Pancreas (tissue), 10 donors: ENCODE data around the gene ASAP2. TPM values are rescaled to one million over a fixed set of nuclear protein-coding genes. Genes with fewer than 3 reads are reported as not detected.

Experiments used
- ATAC-seq, 4 donors: fragments of 200-7000 bp; cut with Tn5 transposase; one replicate each; pipeline versions ENCODE4 v1.8.0 to v1.9.1; 2020; ENCODE audit warnings: mild to moderate bottlenecking in 4 of 4, moderate library complexity in 4 of 4
- DNase-seq, 6 donors: peaks; one replicate each; pipeline ENCODE4 v3.0.0-alpha.2; 2020
- FAIRE-seq: peaks from 2 replicates; lab custom pipeline; 2012; peaks lifted over from hg19 to GRCh38; lab: Jason Lieb, UNC
- H3K27ac ChIP-seq, 4 donors: fragments of 200-600 bp; sonication (generic); 1 replicate in 3 of 4; 2 replicates in 1 of 4; pipeline versions ENCODE4 v1.5.0 to v1.8.0; 2020
- H3K27me3 ChIP-seq, 4 donors: fragments of 200-600 bp; one replicate each; pipeline ENCODE4 v1.8.0; 2021
- H3K36me3 ChIP-seq, 3 donors: fragments of 200-600 bp; sonication (generic) in 1 of 3; one replicate each; pipeline versions ENCODE4 v1.5.0 to v1.8.0; 2020 to 2021
- H3K4me1 ChIP-seq, 3 donors: fragments of 200-600 bp; one replicate each; pipeline ENCODE4 v1.8.0; 2021
- H3K4me3 ChIP-seq, 4 donors: fragments of 200-600 bp; sonication (generic) in 2 of 4; one replicate each; pipeline versions ENCODE4 v1.5.0 to v1.8.0; 2020 to 2021
- H3K9me3 ChIP-seq, 4 donors: fragments of 200-600 bp; one replicate each; pipeline ENCODE4 v1.8.0; 2021
- CTCF ChIP-seq, 4 donors: fragments of 200-600 bp; sonication (generic) in 3 of 4; IDR thresholded peaks; one replicate each; pipeline versions ENCODE4 v1.5.0 to v1.8.0; 2021; ENCODE audit warnings: antibody characterized with exemption in 4 of 4
- WGBS, 2 donors: extraction: QIAGEN DNeasy Blood & Tissue Kit; methylation state at CpG; one replicate each; pipeline ENCODE4 v1.1.7; 2013; 5-methylcytosine and 5-hydroxymethylcytosine counted together
- intact Hi-C, 3 donors: fragments of 100-400 bp; cut with DNase I; formaldehyde crosslinking; loops; one replicate each; pipeline versions ENCODE4 v1.11.1 to v1.14.2; 2022
- polyA plus RNA-seq, 2 donors: library from polyadenylated mRNA; stranded (reverse); fragments of 200-250 nt; gene quantifications; one replicate each; pipeline ENCODE4 v1.2.3, GENCODE V29; 2013
- total RNA-seq, 6 donors: library from RNA; stranded (reverse); fragmentation: NEBNext Ultra II Directional in 4 of 6; extraction: Animal tissue kit (Norgen Biotek cat#: 25700) in 4 of 6; gene quantifications; one replicate each; pipeline versions ENCODE4 v1.2.1 to v1.2.4, GENCODE V29; 2021 to 2023
- donor health status: healthy with polysubstance abuse.
- donor health status: DM: no; HTN: no; CAD: no; lungs with moderate emphysema.
- donor health status: DM: no; HTN: no; CAD: no.
- donor health status: control.
- donor health status: control.
- donor health status: Bipolar disorder and iron deficiency.
- donor health status: DM: yes; HTN: yes; CAD: no.
- donor health status: DM: no; HTN: no; CAD: no.
- donor health status: DM: no; HTN: no; CAD: no.
- donor health status: DM: yes; HTN: yes; CAD: no.

Gene ASAP2
- total and polyA plus RNA-seq, 8 donors, result 5.8 to 17.7 (median 7.3) TPM

GRCh38 chr2:9388199-9388681 lies 181.6 kb downstream of the ASAP2 start:
- DNase-seq (peak in 1 of 6 donors; percentile 31), FAIRE-seq (no peak), ATAC-seq (no peak)
- H3K27ac ChIP-seq, result no peak overlapping the region
- no peak for TF ChIP-seq CTCF (IDR thresholded peaks at IDR 0.05)
- H3K4me3 ChIP-seq, result no peak overlapping the region
- H3K27me3 ChIP-seq, result no peaks in the 10 kb centered on the region
- H3K9me3 ChIP-seq, result no peaks in the 10 kb centered on the region
- intact Hi-C loops, result no loop called here
- H3K36me3 ChIP-seq, result peaks cover 0 to 5% (median 4%) of the 10 kb centered on the region in 3 donors
- WGBS, 2 donors, result 88 to 93% methylated on average over 11 of the region's 11 CpGs
- no peaks in the 10 kb centered on the region for H3K4me1 ChIP-seq

DNA sequence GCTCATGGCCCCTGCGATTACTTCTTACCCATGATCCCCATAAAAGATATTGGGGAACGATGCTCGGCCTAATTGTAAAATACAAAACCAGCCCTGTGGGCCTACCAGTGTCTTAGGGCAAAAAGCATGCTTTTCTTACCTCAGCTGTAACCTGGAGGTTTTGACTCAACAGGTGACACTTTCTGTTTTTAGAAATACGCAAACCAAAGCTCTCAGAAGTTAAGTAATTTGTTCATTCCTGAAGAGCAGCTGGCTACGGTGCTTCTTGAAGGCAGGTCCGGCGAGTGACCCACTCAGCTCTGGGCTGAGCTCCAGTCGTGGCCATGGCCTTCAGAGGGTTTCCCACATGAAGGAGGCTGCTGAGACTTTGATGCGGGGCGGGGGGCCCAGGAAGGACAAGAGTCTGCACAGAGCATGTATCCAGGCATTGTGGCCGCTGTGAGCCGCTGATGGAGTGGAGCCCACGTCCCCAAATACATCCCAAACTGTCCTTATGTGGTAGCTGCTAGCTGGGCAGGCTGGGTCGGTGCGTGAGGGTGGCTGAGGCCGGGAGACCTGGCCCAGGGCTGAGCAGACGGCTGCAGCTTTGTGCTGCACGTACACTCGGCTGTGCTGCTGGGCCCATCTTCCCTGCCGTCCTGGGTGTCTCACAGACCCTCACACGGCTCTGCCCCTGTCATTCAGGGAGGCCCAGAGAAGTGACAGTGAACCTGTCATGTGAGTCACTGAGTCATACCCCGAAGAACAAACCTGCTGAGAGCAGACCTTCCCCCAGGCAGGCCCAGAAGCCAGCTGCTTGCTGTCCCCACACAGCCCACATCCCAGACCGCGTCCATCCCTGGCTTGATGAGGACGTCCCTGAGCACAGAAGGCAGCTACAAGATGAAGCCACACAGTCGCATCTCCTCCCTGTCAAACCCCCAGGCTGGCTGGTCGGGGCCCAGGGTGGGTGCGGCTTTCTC lies 182.6 kb downstream of the ASAP2 start:
- Histone ChIP-seq H3K36me3 (peaks cover 0 to 11% (median 4%) of the 10 kb centered on the region in 3 donors), H3K4me1 (no peaks in the 10 kb centered on the region), H3K27ac (no peak overlapping the region), H3K4me3 (no peak overlapping the region), H3K9me3 (no peaks in the 10 kb centered on the region), H3K27me3 (no peaks in the 10 kb centered on the region)
- FAIRE-seq, result no peak
- 90 to 91% methylated on average over 28 of the region's 28 CpGs for WGBS, 2 donors
- peak in 1 of 6 donors; percentile 40 for DNase-seq
- ATAC-seq, result no peak
- no peak for TF ChIP-seq CTCF (IDR thresholded peaks at IDR 0.05)
- intact Hi-C loops, result no loop called here

DNA sequence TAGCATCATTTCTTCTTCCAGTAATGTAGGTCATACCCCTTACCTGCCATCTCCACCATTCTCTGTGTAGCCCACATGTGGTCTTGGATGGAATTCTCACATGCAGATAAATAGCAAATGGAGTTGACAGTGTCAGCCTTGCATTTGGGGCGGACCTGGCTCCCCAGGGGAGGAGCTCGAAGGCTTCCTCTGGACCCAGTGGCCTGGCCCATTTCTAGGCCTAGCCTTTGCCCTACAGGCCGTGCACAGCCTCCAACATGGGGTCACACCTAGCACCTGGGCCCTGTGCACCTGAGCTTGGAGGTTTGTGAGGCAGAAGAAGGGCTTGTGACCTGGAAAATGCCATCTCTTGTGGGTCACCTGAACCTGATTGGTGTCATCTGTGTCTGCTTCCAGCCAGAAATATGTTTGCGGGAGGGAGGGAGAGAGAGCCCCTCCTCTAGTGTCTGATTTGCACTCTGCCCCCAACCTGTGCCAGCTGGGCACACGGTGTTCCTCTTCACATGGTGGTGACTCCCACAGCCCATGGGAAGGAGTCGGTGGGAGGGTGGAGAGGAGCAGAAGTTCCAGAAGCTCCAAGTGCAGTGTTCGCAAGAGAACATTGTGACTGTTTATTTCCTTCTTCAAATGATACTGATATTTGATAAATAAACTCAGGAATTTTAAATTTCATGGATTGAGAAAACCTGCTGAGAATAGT lies 183.7 kb downstream of the ASAP2 start:
- H3K27me3 ChIP-seq, result no peaks in the 10 kb centered on the region
- no peak overlapping the region for H3K4me3 ChIP-seq
- no peaks in the 10 kb centered on the region for H3K9me3 ChIP-seq
- no peaks in the 10 kb centered on the region for H3K4me1 ChIP-seq
- peaks cover 0 to 11% (median 4%) of the 10 kb centered on the region in 3 donors for H3K36me3 ChIP-seq
- DNase-seq (peak in 1 of 6 donors; percentile 30), FAIRE-seq (no peak), ATAC-seq (no peak)
- no peak for TF ChIP-seq CTCF (IDR thresholded peaks at IDR 0.05)
- no peak overlapping the region for H3K27ac ChIP-seq
- intact Hi-C loops, result no loop called here
- 86 to 89% methylated on average over 7 of the region's 7 CpGs for WGBS, 2 donors

- Histone ChIP-seq H3K4me1 (no peaks in the 10 kb centered on the region), H3K9me3 (no peaks in the 10 kb centered on the region), H3K27me3 (no peaks in the 10 kb centered on the region), H3K27ac (no peak overlapping the region), H3K36me3 (peaks cover 0 to 11% (median 4%) of the 10 kb centered on the region in 3 donors), H3K4me3 (no peak overlapping the region)
- no peak for ATAC-seq
- WGBS, 2 donors, result 92 to 93% methylated on average over 19 of the region's 19 CpGs
- no peak for TF ChIP-seq CTCF (IDR thresholded peaks at IDR 0.05)
- no peak for FAIRE-seq
- intact Hi-C loops, result no loop called here
- peak in 1 of 6 donors; percentile 30 for DNase-seq
Observed at GRCh38 chr2:9390991-9391390, 184.4 kb downstream of the ASAP2 start.
